Loucy (cell line): Measurements from ENCODE around the gene FOSL1.
A peak's percentile ranks its signal among the peaks of the same experiment; 100 is the strongest.

Experiments used
- H2AFZ ChIP-seq: fragments of 200-600 bp; sonication (generic); 2 replicates; pipeline ENCODE4 v1.6.0; 2016; ENCODE audit warnings: antibody characterized with exemption, mild to moderate bottlenecking, low read length, moderate library complexity
- H3F3A ChIP-seq: fragments of 200-600 bp; 2 replicates; pipeline ENCODE4 v1.6.0; 2016; ENCODE audit warnings: antibody characterized with exemption, low read depth, mild to moderate bottlenecking
- H3K27me3 ChIP-seq: fragments of 200-600 bp; sonication (generic); 2 replicates; pipeline ENCODE4 v1.6.1; 2014; ENCODE audit warnings: low read length, mild to moderate bottlenecking; ENCODE audit not compliant: insufficient read depth, poor library complexity, severe bottlenecking
- H3K36me3 ChIP-seq: fragments of 200-600 bp; sonication (generic); 2 replicates; pipeline ENCODE4 v1.6.1; 2016; ENCODE audit warnings: low read length; ENCODE audit not compliant: insufficient read depth
- H3K4me1 ChIP-seq: fragments of 200-600 bp; sonication (generic); 2 replicates; pipeline ENCODE4 v1.5.1; 2014; ENCODE audit warnings: low read length, mild to moderate bottlenecking; ENCODE audit not compliant: insufficient read depth, poor library complexity, severe bottlenecking
- H3K4me2 ChIP-seq: fragments of 200-600 bp; sonication (generic); 2 replicates; pipeline ENCODE4 v1.6.0; 2014; ENCODE audit warnings: antibody characterized with exemption, low read length, low read depth, mild to moderate bottlenecking; ENCODE audit not compliant: poor library complexity, severe bottlenecking
- H3K4me3 ChIP-seq: fragments of 200-600 bp; sonication (generic); 2 replicates; pipeline ENCODE4 v1.5.1; 2014; ENCODE audit warnings: low read length, mild to moderate bottlenecking, mixed read lengths; ENCODE audit not compliant: poor library complexity, severe bottlenecking
- H3K79me2 ChIP-seq: fragments of 200-600 bp; sonication (generic); 2 replicates; pipeline ENCODE4 v1.6.1; 2014; ENCODE audit warnings: low read length; ENCODE audit not compliant: insufficient read depth
- H3K9ac ChIP-seq: fragments of 200-600 bp; sonication (generic); 2 replicates; pipeline ENCODE4 v1.6.0; 2014; ENCODE audit warnings: mild to moderate bottlenecking, low read depth, low read length, moderate library complexity; ENCODE audit not compliant: poor library complexity, severe bottlenecking
- H3K9me2 ChIP-seq: fragments of 200-600 bp; sonication (generic); replicated peaks from 2 replicates; pipeline ENCODE4 v1.6.1; 2016; ENCODE audit warnings: low read depth, low read length, mixed read lengths
- H3K9me3 ChIP-seq: fragments of 200-600 bp; sonication (generic); 2 replicates; pipeline ENCODE4 v1.6.1; 2014; ENCODE audit warnings: mild to moderate bottlenecking, antibody characterized with exemption, low read length, low read depth; ENCODE audit not compliant: insufficient read depth
- H4K20me1 ChIP-seq: fragments of 200-600 bp; sonication (generic); 2 replicates; pipeline ENCODE4 v1.6.0; 2014; ENCODE audit warnings: antibody characterized with exemption, low read length, mild to moderate bottlenecking; ENCODE audit not compliant: insufficient read depth, poor library complexity, severe bottlenecking
- CTCF ChIP-seq: fragments of 200-600 bp; sonication (generic); conservative IDR thresholded peaks from 2 replicates; pipeline ENCODE4 v1.5.1; 2014; ENCODE audit warnings: mild to moderate bottlenecking, antibody characterized with exemption, low read length
- EZH2phosphoT487 ChIP-seq: fragments of 200-600 bp; IDR thresholded peaks from 2 replicates; pipeline ENCODE4 v1.6.1; 2018; ENCODE audit warnings: antibody characterized with exemption, mild to moderate bottlenecking, moderate library complexity, borderline replicate concordance

The FOSL1 gene

GRCh38 chr11:65869643-65870306 is 30.4 kb downstream of the FOSL1 start:
- peak overlapping the region; percentile 21 for H3K4me3 ChIP-seq
- H3K9me2 ChIP-seq, result no peaks in the 10 kb centered on the region
- H2AFZ ChIP-seq, result no peak overlapping the region
- peaks cover 4% of the 10 kb centered on the region for H4K20me1 ChIP-seq
- H3K27me3 ChIP-seq, result no peaks in the 10 kb centered on the region
- peaks cover 5% of the 10 kb centered on the region; the same call in 1 of the 2 replicates for H3K79me2 ChIP-seq
- TF ChIP-seq CTCF (no peak), EZH2phosphoT487 (no peak)
- H3K9ac ChIP-seq, result peak overlapping the region; percentile 0
- peaks cover 8% of the 10 kb centered on the region; the same call in 1 of the 2 replicates for H3K36me3 ChIP-seq
- H3K4me1 ChIP-seq, result peaks cover 34% of the 10 kb centered on the region
- H3F3A ChIP-seq, result no peaks in the 10 kb centered on the region
- H3K4me2 ChIP-seq, result peak overlapping the region; percentile 41
- no peaks in the 10 kb centered on the region for H3K9me3 ChIP-seq

GRCh38 chr11:65868907-65869306 is 31.3 kb downstream of the FOSL1 start:
- no peak overlapping the region for H3K9ac ChIP-seq
- H3K4me1 ChIP-seq, result peaks cover 34% of the 10 kb centered on the region
- H3K36me3 ChIP-seq, result peaks cover 17% of the 10 kb centered on the region; the same call in 1 of the 2 replicates
- no peak for TF ChIP-seq CTCF
- TF ChIP-seq EZH2phosphoT487, result no peak
- H3F3A ChIP-seq, result no peaks in the 10 kb centered on the region
- no peaks in the 10 kb centered on the region for H3K9me2 ChIP-seq
- peaks cover 4% of the 10 kb centered on the region for H4K20me1 ChIP-seq
- no peaks in the 10 kb centered on the region for H3K27me3 ChIP-seq
- no peak overlapping the region for H3K4me3 ChIP-seq
- no peaks in the 10 kb centered on the region for H3K9me3 ChIP-seq
- H3K4me2 ChIP-seq, result no peak overlapping the region
- H3K79me2 ChIP-seq, result peaks cover 14% of the 10 kb centered on the region; the same call in 1 of the 2 replicates
- H2AFZ ChIP-seq, result no peak overlapping the region

- H3K4me2 ChIP-seq, result no peak overlapping the region
- H3K9ac ChIP-seq, result no peak overlapping the region
- peaks cover 4% of the 10 kb centered on the region for H4K20me1 ChIP-seq
- TF ChIP-seq EZH2phosphoT487 (no peak), CTCF (no peak)
- no peaks in the 10 kb centered on the region for H3K9me3 ChIP-seq
- no peak overlapping the region for H3K4me3 ChIP-seq
- H3F3A ChIP-seq, result no peaks in the 10 kb centered on the region
- peaks cover 32% of the 10 kb centered on the region for H3K4me1 ChIP-seq
- peaks cover 21% of the 10 kb centered on the region; the same call in 1 of the 2 replicates for H3K79me2 ChIP-seq
- H3K27me3 ChIP-seq, result no peaks in the 10 kb centered on the region
- H3K9me2 ChIP-seq, result no peaks in the 10 kb centered on the region
- no peak overlapping the region for H2AFZ ChIP-seq
- peaks cover 24% of the 10 kb centered on the region; the same call in 1 of the 2 replicates for H3K36me3 ChIP-seq
These were observed 32.0 kb downstream of the FOSL1 start for GRCh38 chr11:65868076-65868667.
